Caco-2 (cell line): ENCODE measurements around the gene TTC7B. TPM values are rescaled to one million over a fixed set of nuclear protein-coding genes. Genes with fewer than 3 reads are reported as not detected.

Experiments used
- BruUV-seq: library from RNA; stranded (reverse); fragments of 400-500 nt; replicated peaks from 2 replicates; lab custom pipeline; 2021; lab: Mats Ljungman, UMichigan
- CTCF ChIA-PET: fragments of 300-600 bp; sonication (Branson Sonifier 250); formaldehyde crosslinking; loops from one replicate; lab custom pipeline; 2022; ENCODE audit warnings: antibody characterized with exemption; lab: Charles Lee
- POLR2A ChIA-PET: fragments of 300-600 bp; sonication (Branson Sonifier 250); formaldehyde crosslinking; loops from one replicate; lab custom pipeline; 2022; ENCODE audit warnings: antibody characterized with exemption; lab: Charles Lee
- DNase-seq, 2 experiments: peaks; one replicate each; pipeline versions ENCODE4 v3.0.0 to v3.0.0-alpha.2; 2020 to 2022
- H3K27me3 ChIP-seq: replicated peaks from 2 replicates; pipeline ENCODE4 v1.6.0; 2011; ENCODE audit warnings: low read length; ENCODE audit not compliant: control insufficient read depth, insufficient read depth
- H3K36me3 ChIP-seq: 2 replicates; pipeline ENCODE4 v1.5.1; 2011; ENCODE audit warnings: low read length; ENCODE audit not compliant: control insufficient read depth, insufficient read depth
- H3K4me1 ChIP-seq: fragments of 250-450 bp; sonication (Bioruptor Pico); 2 replicates; pipeline ENCODE4 v1.5.1; 2020; ENCODE audit warnings: mild to moderate bottlenecking
- H3K4me3 ChIP-seq: 2 replicates; pipeline ENCODE4 v1.5.1; 2011; ENCODE audit warnings: low read depth, mild to moderate bottlenecking, control low read depth, low read length
- H3K9me3 ChIP-seq: fragments of 250-450 bp; sonication (Bioruptor Pico); 2 replicates; pipeline ENCODE4 v1.5.1; 2020; ENCODE audit warnings: mild to moderate bottlenecking, moderate library complexity
- H3K27ac Mint-ChIP-seq: one replicate; pipeline ENCODE4 v1.8.0; 2022; ENCODE audit warnings: mixed read lengths; ENCODE audit not compliant: unreplicated experiment
- H3K27me3 Mint-ChIP-seq: one replicate; pipeline ENCODE4 v1.8.0; 2022; ENCODE audit warnings: mixed read lengths; ENCODE audit not compliant: insufficient read depth, unreplicated experiment
- H3K36me3 Mint-ChIP-seq: one replicate; pipeline ENCODE4 v1.8.0; 2022; ENCODE audit warnings: mild to moderate bottlenecking, mixed read lengths; ENCODE audit not compliant: insufficient read depth, unreplicated experiment
- H3K4me1 Mint-ChIP-seq: one replicate; pipeline ENCODE4 v1.8.0; 2022; ENCODE audit warnings: low read depth, mixed read lengths; ENCODE audit not compliant: unreplicated experiment
- H3K4me3 Mint-ChIP-seq: one replicate; pipeline ENCODE4 v1.8.0; 2022; ENCODE audit warnings: mild to moderate bottlenecking, moderate library complexity, mixed read lengths; ENCODE audit not compliant: unreplicated experiment
- H3K9me3 Mint-ChIP-seq: one replicate; pipeline ENCODE4 v1.8.0; 2022; ENCODE audit warnings: mixed read lengths; ENCODE audit not compliant: unreplicated experiment
- CTCF ChIP-seq, 2 experiments: fragments of 200-600 bp in 1 of 2; IDR thresholded peaks; 1 replicate in 1 of 2; 2 replicates in 1 of 2; pipeline versions ENCODE4 v1.5.1 to v1.8.0; 2011 to 2022; ENCODE audit warnings: antibody characterized with exemption in 1 of 2, control low read depth in 1 of 2, inconsistent platforms in 1 of 2, low read depth in 1 of 2, low read length in 1 of 2, mild to moderate bottlenecking in 1 of 2, moderate library complexity in 1 of 2; ENCODE audit not compliant: insufficient read depth in 1 of 2, severe bottlenecking in 1 of 2, unreplicated experiment in 1 of 2
- intact Hi-C: fragments of 100-400 bp; cut with micrococcal nuclease; formaldehyde crosslinking; loops from one replicate; pipeline ENCODE4 v1.10.0; 2022; ENCODE audit not compliant: unreplicated experiment
- total RNA-seq: library from RNA; stranded (reverse); gene quantifications from 2 replicates; pipeline ENCODE4 v1.2.3, GENCODE V29; 2022

TTC7B gene
- total RNA-seq, 1 experiment from 2014 or later = 28.5 TPM

GRCh38 chr14:90663680-90664079, 152.6 kb downstream of the TTC7B start:
- Mint-ChIP-seq H3K4me1 (no peaks in the 10 kb centered on the region), H3K27ac (no peak overlapping the region), H3K9me3 (no peaks in the 10 kb centered on the region), H3K27me3 (no peaks in the 10 kb centered on the region), H3K4me3 (no peak overlapping the region), H3K36me3 (no peaks in the 10 kb centered on the region)
- ChIA-PET POLR2A (no interaction called here), CTCF (no interaction called here)
- BruUV-seq = no TSS peak
- H3K36me3 ChIP-seq = no peaks in the 10 kb centered on the region
- H3K4me3 ChIP-seq = no peak overlapping the region
- H3K27me3 ChIP-seq = no peaks in the 10 kb centered on the region
- H3K4me1 ChIP-seq = no peaks in the 10 kb centered on the region
- TF ChIP-seq CTCF (IDR thresholded peaks at IDR 0.05; ENCODE audit: insufficient read depth in 1 of 2, low read depth in 1 of 2, low read length in 1 of 2, severe bottlenecking in 1 of 2, unreplicated experiment in 1 of 2) = no peak
- no peaks in the 10 kb centered on the region for H3K9me3 ChIP-seq
- DNase-seq = no peak
- intact Hi-C loops = no loop called here

- Mint-ChIP-seq H3K27me3 (no peaks in the 10 kb centered on the region), H3K9me3 (no peaks in the 10 kb centered on the region), H3K36me3 (no peaks in the 10 kb centered on the region), H3K27ac (no peak overlapping the region), H3K4me1 (no peaks in the 10 kb centered on the region), H3K4me3 (no peak overlapping the region)
- no peaks in the 10 kb centered on the region for H3K4me1 ChIP-seq
- intact Hi-C loops = no loop called here
- no peak overlapping the region for H3K4me3 ChIP-seq
- no peak for DNase-seq
- no peaks in the 10 kb centered on the region for H3K27me3 ChIP-seq
- no peaks in the 10 kb centered on the region for H3K36me3 ChIP-seq
- no TSS peak for BruUV-seq
- TF ChIP-seq CTCF (IDR thresholded peaks at IDR 0.05; ENCODE audit: insufficient read depth in 1 of 2, low read depth in 1 of 2, low read length in 1 of 2, severe bottlenecking in 1 of 2, unreplicated experiment in 1 of 2) = no peak
- H3K9me3 ChIP-seq = no peaks in the 10 kb centered on the region
- ChIA-PET CTCF (no interaction called here), POLR2A (no interaction called here)
Measured at GRCh38 chr14:90663140-90663539, 153.1 kb downstream of the TTC7B start.

GRCh38 chr14:90661866-90662265, 154.4 kb downstream of the TTC7B start:
- Histone ChIP-seq H3K9me3 (no peaks in the 10 kb centered on the region), H3K4me3 (no peak overlapping the region), H3K4me1 (no peaks in the 10 kb centered on the region), H3K36me3 (no peaks in the 10 kb centered on the region), H3K27me3 (no peaks in the 10 kb centered on the region)
- Mint-ChIP-seq H3K36me3 (no peaks in the 10 kb centered on the region), H3K27me3 (no peaks in the 10 kb centered on the region), H3K4me3 (no peak overlapping the region), H3K27ac (no peak overlapping the region), H3K4me1 (no peaks in the 10 kb centered on the region), H3K9me3 (no peaks in the 10 kb centered on the region)
- CTCF ChIA-PET = interaction anchor here (0.6 to 1.2 kb wide), 2 partner anchors 25 to 536 kb away, joined by 3 to 4 read pairs; no protein-coding TSS in a partner anchor
- no peak for TF ChIP-seq CTCF (IDR thresholded peaks at IDR 0.05; ENCODE audit: insufficient read depth in 1 of 2, low read depth in 1 of 2, low read length in 1 of 2, severe bottlenecking in 1 of 2, unreplicated experiment in 1 of 2)
- no TSS peak for BruUV-seq
- POLR2A ChIA-PET = no interaction called here
- intact Hi-C loops = loop anchor here (1.0 kb wide), 1 partner anchor 20 kb away; no protein-coding TSS in a partner anchor
- DNase-seq = no peak
